H1 (cell line): ENCODE results near the gene GASK1B. TPM values are rescaled to one million over a fixed set of nuclear protein-coding genes. Genes with fewer than 3 reads are reported as not detected.

Experiments used
- BCL11A ChIP-seq, 2 experiments: IDR thresholded peaks; one replicate each; pipeline ENCODE4 v1.6.1; 2011; ENCODE audit warnings: low read depth in 2 of 2, low read length in 2 of 2, mild to moderate bottlenecking in 2 of 2
- CEBPB ChIP-seq: IDR thresholded peaks from 2 replicates; pipeline ENCODE4 v1.6.1; 2012; ENCODE audit warnings: low read depth, low read length
- CHD1 ChIP-seq: IDR thresholded peaks from 2 replicates; pipeline ENCODE4 v1.6.1; 2012; ENCODE audit warnings: low read depth, low read length, improper control_type of control experiment
- CHD7 ChIP-seq: fragments of 300-600 bp; sonication (generic); IDR thresholded peaks from 2 replicates; pipeline ENCODE4 v1.7.1; 2012; ENCODE audit warnings: low read length, moderate library complexity, mild to moderate bottlenecking, inconsistent platforms; ENCODE audit not compliant: insufficient replicate concordance
- GABPA ChIP-seq: IDR thresholded peaks from 2 replicates; pipeline ENCODE4 v1.6.1; 2011; ENCODE audit warnings: mild to moderate bottlenecking, low read length, moderate library complexity, borderline replicate concordance; ENCODE audit not compliant: insufficient read depth
- SIN3A ChIP-seq, 2 experiments: IDR thresholded peaks in 1 of 2; conservative IDR thresholded peaks in 1 of 2; 2 replicates each; pipeline ENCODE4 v1.6.1; 2011 to 2012; ENCODE audit warnings: low read length in 2 of 2, improper control_type of control experiment in 1 of 2, low read depth in 1 of 2, mild to moderate bottlenecking in 1 of 2
- TAF1 ChIP-seq: IDR thresholded peaks from 2 replicates; pipeline ENCODE4 v1.6.1; 2011; ENCODE audit warnings: mild to moderate bottlenecking, low read depth, low read length
- TAF7 ChIP-seq: optimal IDR thresholded peaks from 2 replicates; pipeline ENCODE3; 2011; ENCODE audit warnings: low read depth, mild to moderate bottlenecking, inconsistent platforms, low read length, moderate library complexity, borderline replicate concordance
- YY1 ChIP-seq: IDR thresholded peaks from 2 replicates; pipeline ENCODE4 v1.6.1; 2011; ENCODE audit warnings: low read depth, mild to moderate bottlenecking, low read length
- polyA plus RNA-seq, 7 experiments: library from polyadenylated mRNA; depleted of rRNA in 3 of 7; stranded (reverse) in 5 of 7; unstranded in 2 of 7; fragments of >200 nt in 5 of 7; fragments of 200-250 nt in 2 of 7; gene quantifications; 1 replicate in 5 of 7; 2 replicates in 1 of 7; 4 replicates in 1 of 7; pipeline versions ENCODE4 v1.2.1 to v1.2.3, GENCODE V29; 2011 to 2013; ENCODE audit warnings: missing spikeins in 2 of 7, mixed read lengths in 2 of 7
- total RNA-seq: library from RNA; stranded (reverse); fragmentation: NEBNext Ultra II Directional; extraction: Animal tissue kit (Norgen Biotek cat#: 25700); gene quantifications from 2 replicates; pipeline ENCODE4 v1.2.1, GENCODE V29; 2021

GASK1B gene
- total and polyA plus RNA-seq, 2 of the 8 experiments (the other 6 are each of a cell fraction or from before 2014, with no cell fraction given), result not detected

- no peak for TF ChIP-seq CHD7
- no peak for TF ChIP-seq GABPA
- TF ChIP-seq CEBPB, result no peak
- TF ChIP-seq BCL11A (IDR thresholded peaks at IDR 0.05; ENCODE audit: low read depth in 2 of 2, low read length in 2 of 2), result no peak
- TF ChIP-seq TAF7, result no peak
- TF ChIP-seq SIN3A (conservative IDR thresholded peaks at IDR 0.05 in 1 of 2, IDR thresholded peaks at IDR 0.05 in 1 of 2; ENCODE audit: low read depth in 1 of 2, low read length in 2 of 2), result no peak
- no peak for TF ChIP-seq TAF1
- no peak for TF ChIP-seq CHD1
- no peak for TF ChIP-seq YY1
These were observed 40.6 kb upstream of the GASK1B start (continued) for GRCh38 chr4:158213466-158213865.
